ENCODE measurements around the gene HOXD8. TPM values are rescaled to one million over a fixed set of nuclear protein-coding genes. Genes with fewer than 3 reads are reported as not detected.
A peak's percentile ranks its signal among the peaks of the same experiment; 100 is the strongest.

Gene HOXD8
- total RNA-seq, 1 donor from 2014 or later = not detected

DNA sequence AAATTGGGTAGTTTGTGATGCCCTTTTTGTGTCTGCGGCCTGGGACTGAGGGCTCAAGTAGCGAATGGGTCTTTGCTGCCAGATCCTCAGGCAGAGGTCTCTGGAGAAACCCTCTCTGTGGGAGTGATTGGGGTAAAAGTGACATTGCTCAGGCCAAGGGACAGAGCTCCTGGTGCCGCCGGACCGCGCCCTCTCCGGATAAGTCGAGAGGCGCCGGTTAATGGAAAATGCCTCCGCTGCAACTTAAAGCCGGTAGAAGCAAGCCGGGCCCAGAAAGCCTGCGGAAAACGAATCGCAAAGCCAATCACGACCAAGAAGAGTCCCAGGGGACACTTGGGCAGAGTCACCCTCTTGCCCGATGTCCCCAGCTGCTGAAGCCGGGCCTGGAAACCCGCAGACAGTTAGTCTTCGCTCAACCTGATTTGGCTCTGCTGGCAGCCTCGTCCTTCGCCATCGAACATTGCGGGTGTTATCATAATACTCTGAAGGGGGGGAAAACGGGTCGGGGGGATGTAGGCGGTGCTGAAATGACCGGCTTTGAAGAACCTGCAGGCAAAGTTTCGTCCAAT is 30.3 kb upstream of the HOXD8 start:
- TF ChIP-seq EZH2phosphoT487 (IDR thresholded peaks at IDR 0.05) (peak; percentile 24), EZH2 (IDR thresholded peaks at IDR 0.05) (no peak)
- TF ChIP-seq, protein P1, sequence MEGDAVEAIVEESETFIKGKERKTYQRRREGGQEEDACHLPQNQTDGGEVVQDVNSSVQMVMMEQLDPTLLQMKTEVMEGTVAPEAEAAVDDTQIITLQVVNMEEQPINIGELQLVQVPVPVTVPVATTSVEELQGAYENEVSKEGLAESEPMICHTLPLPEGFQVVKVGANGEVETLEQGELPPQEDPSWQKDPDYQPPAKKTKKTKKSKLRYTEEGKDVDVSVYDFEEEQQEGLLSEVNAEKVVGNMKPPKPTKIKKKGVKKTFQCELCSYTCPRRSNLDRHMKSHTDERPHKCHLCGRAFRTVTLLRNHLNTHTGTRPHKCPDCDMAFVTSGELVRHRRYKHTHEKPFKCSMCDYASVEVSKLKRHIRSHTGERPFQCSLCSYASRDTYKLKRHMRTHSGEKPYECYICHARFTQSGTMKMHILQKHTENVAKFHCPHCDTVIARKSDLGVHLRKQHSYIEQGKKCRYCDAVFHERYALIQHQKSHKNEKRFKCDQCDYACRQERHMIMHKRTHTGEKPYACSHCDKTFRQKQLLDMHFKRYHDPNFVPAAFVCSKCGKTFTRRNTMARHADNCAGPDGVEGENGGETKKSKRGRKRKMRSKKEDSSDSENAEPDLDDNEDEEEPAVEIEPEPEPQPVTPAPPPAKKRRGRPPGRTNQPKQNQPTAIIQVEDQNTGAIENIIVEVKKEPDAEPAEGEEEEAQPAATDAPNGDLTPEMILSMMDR (IDR thresholded peaks at IDR 0.05) = no peak
- Mint-ChIP-seq H3K4me3 (no peak overlapping the region), H3K27me3 (ENCODE audit: insufficient read depth, low read depth) (peaks cover 98% of the 10 kb centered on the region), H3K4me1 (peaks cover 4% of the 10 kb centered on the region), H3K27ac (no peak overlapping the region), H3K36me3 (no peaks in the 10 kb centered on the region), H3K9me3 (peaks cover 6% of the 10 kb centered on the region)
- peaks cover 99% of the 10 kb centered on the region for H4K20me1 ChIP-seq (ENCODE audit: low read depth)
- no peak overlapping the region for H3K9ac ChIP-seq
- H3K9me3 ChIP-seq (ENCODE audit: low read depth) = no peaks in the 10 kb centered on the region
- H3F3A ChIP-seq (ENCODE audit: low read depth) = no peaks in the 10 kb centered on the region
- no peak overlapping the region for H2AFZ ChIP-seq (replicated peaks)
- no peak overlapping the region for H3K4me2 ChIP-seq
- H3K27ac ChIP-seq = no peak overlapping the region
- H3K36me3 ChIP-seq = no peaks in the 10 kb centered on the region
- no peak for DNase-seq (ENCODE audit: low spot score)
- peaks cover 100% of the 10 kb centered on the region for H3K27me3 ChIP-seq
- H3K4me3 ChIP-seq = no peak overlapping the region
- no peaks in the 10 kb centered on the region for H3K4me1 ChIP-seq
- no peaks in the 10 kb centered on the region for H3K79me2 ChIP-seq (ENCODE audit: low read depth)

DNA sequence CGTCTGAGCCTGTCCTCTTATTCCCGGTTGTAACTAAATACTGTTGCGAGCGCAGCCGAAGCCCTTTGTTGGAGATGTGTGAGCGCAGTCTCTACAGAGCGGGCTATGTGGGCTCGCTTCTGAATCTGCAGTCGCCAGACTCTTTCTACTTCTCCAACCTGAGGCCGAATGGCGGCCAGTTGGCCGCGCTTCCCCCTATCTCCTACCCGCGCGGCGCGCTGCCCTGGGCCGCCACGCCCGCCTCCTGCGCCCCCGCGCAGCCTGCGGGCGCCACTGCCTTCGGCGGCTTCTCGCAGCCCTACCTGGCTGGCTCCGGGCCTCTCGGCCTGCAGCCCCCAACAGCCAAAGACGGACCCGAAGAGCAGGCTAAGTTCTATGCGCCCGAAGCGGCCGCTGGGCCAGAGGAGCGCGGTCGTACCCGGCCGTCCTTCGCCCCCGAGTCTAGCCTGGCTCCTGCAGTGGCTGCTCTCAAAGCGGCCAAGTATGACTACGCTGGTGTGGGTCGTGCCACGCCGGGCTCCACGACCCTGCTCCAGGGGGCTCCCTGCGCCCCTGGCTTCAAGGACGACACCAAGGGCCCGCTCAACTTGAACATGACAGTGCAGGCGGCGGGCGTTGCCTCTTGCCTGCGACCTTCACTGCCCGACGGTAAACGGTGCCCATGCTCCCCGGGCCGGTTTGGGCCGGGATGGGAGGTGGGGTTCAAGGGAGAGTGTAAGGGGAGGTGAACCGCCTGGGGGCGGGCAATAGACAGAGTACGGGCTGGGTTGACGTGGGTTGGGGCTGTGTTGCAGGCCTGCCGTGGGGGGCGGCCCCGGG is 29.6 kb upstream of the HOXD8 start, which contains the start of gene HOXD12:
TSS of gene HOXD12 (plus strand) at position 68 of the 819 bp plus-strand sequence. CDS start at position 75, 7 bp downstream.
- no peaks in the 10 kb centered on the region for H3K36me3 ChIP-seq
- H2AFZ ChIP-seq (replicated peaks) = no peak within 1 kb of the TSS
- H3K27me3 Mint-ChIP-seq (ENCODE audit: insufficient read depth, low read depth) = peaks cover 98% of the 10 kb centered on the region
- no peak within 1 kb of the TSS for H3K4me3 Mint-ChIP-seq
- H3F3A ChIP-seq (ENCODE audit: low read depth) = no peaks in the 10 kb centered on the region
- no peak within 1 kb of the TSS for H3K27ac ChIP-seq
- peak within 1 kb of the TSS; percentile 30 for H3K4me2 ChIP-seq
- peaks cover 7% of the 10 kb centered on the region for H3K4me1 Mint-ChIP-seq
- H3K79me2 ChIP-seq (ENCODE audit: low read depth) = no peaks in the 10 kb centered on the region
- H3K4me3 ChIP-seq = peak within 1 kb of the TSS; percentile 7
- DNase-seq (ENCODE audit: low spot score) = no peak
- peak; percentile 98 for TF ChIP-seq EZH2 (IDR thresholded peaks at IDR 0.05)
- TF ChIP-seq, protein P1 (IDR thresholded peaks at IDR 0.05) = no peak
- peak; percentile 97 for TF ChIP-seq EZH2phosphoT487 (IDR thresholded peaks at IDR 0.05)
- H3K27ac Mint-ChIP-seq = no peak within 1 kb of the TSS
- H3K9me3 Mint-ChIP-seq = peaks cover 6% of the 10 kb centered on the region
- peaks cover 100% of the 10 kb centered on the region for H3K27me3 ChIP-seq
- H4K20me1 ChIP-seq (ENCODE audit: low read depth) = peaks cover 99% of the 10 kb centered on the region
- H3K9me3 ChIP-seq (ENCODE audit: low read depth) = no peaks in the 10 kb centered on the region
- no peaks in the 10 kb centered on the region for H3K4me1 ChIP-seq
- H3K36me3 Mint-ChIP-seq = no peaks in the 10 kb centered on the region
- H3K9ac ChIP-seq = no peak within 1 kb of the TSS

DNA sequence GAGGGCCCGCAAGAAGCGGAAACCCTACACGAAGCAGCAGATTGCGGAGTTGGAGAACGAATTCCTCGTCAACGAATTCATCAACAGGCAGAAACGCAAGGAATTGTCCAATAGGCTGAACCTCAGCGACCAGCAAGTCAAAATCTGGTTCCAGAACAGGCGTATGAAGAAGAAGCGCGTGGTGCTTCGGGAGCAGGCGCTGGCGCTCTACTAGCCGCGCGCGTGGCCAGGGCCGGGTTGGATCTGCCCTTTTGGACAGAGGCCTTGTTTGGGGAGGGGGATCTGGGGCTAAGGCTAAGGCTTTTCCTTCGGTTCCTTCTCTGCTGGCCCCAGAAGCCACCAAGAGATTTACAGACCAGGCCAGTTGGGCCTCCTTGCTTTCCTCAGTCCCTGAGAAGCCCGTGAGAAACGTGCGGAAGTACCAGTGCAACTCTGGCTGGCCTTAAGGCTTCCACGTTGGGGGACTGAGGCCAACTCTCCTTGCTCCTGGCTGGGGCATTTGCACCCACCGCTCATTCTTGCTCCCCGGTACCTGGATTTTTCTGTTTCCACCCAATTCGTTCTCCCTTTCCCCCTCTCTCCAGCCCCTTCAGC is 28.9 kb upstream of the HOXD8 start:
- H3K4me3 ChIP-seq = no peak overlapping the region
- H4K20me1 ChIP-seq (ENCODE audit: low read depth) = peaks cover 99% of the 10 kb centered on the region
- H3K9ac ChIP-seq = no peak overlapping the region
- DNase-seq (ENCODE audit: low spot score) = no peak
- no peaks in the 10 kb centered on the region for H3K4me1 ChIP-seq
- Mint-ChIP-seq H3K36me3 (no peaks in the 10 kb centered on the region), H3K4me3 (no peak overlapping the region), H3K27ac (no peak overlapping the region), H3K4me1 (peaks cover 8% of the 10 kb centered on the region), H3K27me3 (ENCODE audit: insufficient read depth, low read depth) (peaks cover 98% of the 10 kb centered on the region), H3K9me3 (peaks cover 6% of the 10 kb centered on the region)
- no peak overlapping the region for H3K4me2 ChIP-seq
- H3K36me3 ChIP-seq = no peaks in the 10 kb centered on the region
- no peak overlapping the region for H3K27ac ChIP-seq
- H3K9me3 ChIP-seq (ENCODE audit: low read depth) = no peaks in the 10 kb centered on the region
- H2AFZ ChIP-seq (replicated peaks) = no peak overlapping the region
- no peaks in the 10 kb centered on the region for H3F3A ChIP-seq (ENCODE audit: low read depth)
- no peaks in the 10 kb centered on the region for H3K79me2 ChIP-seq (ENCODE audit: low read depth)
- H3K27me3 ChIP-seq = peaks cover 100% of the 10 kb centered on the region
- TF ChIP-seq EZH2 (IDR thresholded peaks at IDR 0.05) (peak; percentile 35), EZH2phosphoT487 (IDR thresholded peaks at IDR 0.05) (peak; percentile 75)
- TF ChIP-seq, protein P1 (IDR thresholded peaks at IDR 0.05) = no peak

Measured in neural progenitor cell (in vitro differentiated cells).